Suprapubic skin (tissue), 4 donors: Measurements from ENCODE around the gene RNF145. TPM values are rescaled to one million over a fixed set of nuclear protein-coding genes. Genes with fewer than 3 reads are reported as not detected.

Source experiments
- DNase-seq, 2 donors: peaks; one replicate each; pipeline ENCODE4 v3.0.0-alpha.2; 2019; ENCODE audit warnings: low spot score in 2 of 2
- H3K27ac ChIP-seq: fragments of 200-600 bp; sonication (generic); one replicate; pipeline ENCODE4 v1.5.1; 2019
- H3K27me3 ChIP-seq: fragments of 200-600 bp; sonication (generic); one replicate; pipeline ENCODE4 v1.5.1; 2019
- H3K36me3 ChIP-seq: fragments of 200-600 bp; sonication (generic); one replicate; pipeline ENCODE4 v1.5.1; 2019
- H3K4me1 ChIP-seq: fragments of 200-600 bp; sonication (generic); one replicate; pipeline ENCODE4 v1.5.1; 2019
- H3K4me3 ChIP-seq: fragments of 200-600 bp; sonication (generic); one replicate; pipeline ENCODE4 v1.5.1; 2019; ENCODE audit warnings: mild to moderate bottlenecking
- H3K9me3 ChIP-seq: fragments of 200-600 bp; sonication (generic); one replicate; pipeline ENCODE4 v1.5.1; 2019
- CTCF ChIP-seq, 2 donors: fragments of 200-600 bp in 1 of 2; fragments of 450-650 bp in 1 of 2; sonication (generic) in 1 of 2; IDR thresholded peaks; one replicate each; pipeline ENCODE4 v1.5.1; 2016 to 2019; ENCODE audit warnings: antibody characterized with exemption in 2 of 2, mild to moderate bottlenecking in 1 of 2, moderate library complexity in 1 of 2
- EP300 ChIP-seq: sonication (generic); formaldehyde crosslinking; IDR thresholded peaks from one replicate; pipeline ENCODE4 v1.6.1; 2017; ENCODE audit warnings: antibody characterized with exemption
- POLR2A ChIP-seq, 2 donors: fragments of 450-650 bp; IDR thresholded peaks; one replicate each; pipeline ENCODE4 v1.6.1; 2017; ENCODE audit warnings: antibody characterized with exemption in 2 of 2, mild to moderate bottlenecking in 2 of 2, moderate library complexity in 2 of 2
- POLR2AphosphoS5 ChIP-seq, 3 donors: sonication (generic); formaldehyde crosslinking; IDR thresholded peaks; one replicate each; pipeline ENCODE4 v1.6.1; 2017; ENCODE audit warnings: antibody characterized with exemption in 3 of 3
- WGBS: methylation state at CpG from one replicate; pipeline ENCODE4 v1.1.5; 2018; 5-methylcytosine and 5-hydroxymethylcytosine counted together
- total RNA-seq, 4 donors: library from RNA; depleted of rRNA; stranded (reverse); fragments of >200 nt; gene quantifications; one replicate each; pipeline ENCODE4 v1.1.0, GENCODE V29; 2016

Gene RNF145
- total RNA-seq, 4 donors from 2014 or later: 37.4 to 57.0 (median 48.2) TPM

GRCh38 chr5:159130871-159131270, 78.5 kb downstream of the RNF145 start:
- no peak for DNase-seq

GRCh38 chr5:159128070-159128541, 81.2 kb downstream of the RNF145 start:
- no peaks in the 10 kb centered on the region for H3K4me1 ChIP-seq
- no peak for TF ChIP-seq CTCF (IDR thresholded peaks at IDR 0.05)
- TF ChIP-seq POLR2AphosphoS5 (IDR thresholded peaks at IDR 0.05): no peak
- no peak for TF ChIP-seq POLR2A (IDR thresholded peaks at IDR 0.05)
- TF ChIP-seq EP300: no peak
- 82% methylated on average over 6 of the region's 6 CpGs for WGBS
- no peaks in the 10 kb centered on the region for H3K36me3 ChIP-seq
- no peak overlapping the region for H3K4me3 ChIP-seq
- H3K9me3 ChIP-seq: no peaks in the 10 kb centered on the region
- no peak overlapping the region for H3K27ac ChIP-seq
- peaks cover 8% of the 10 kb centered on the region for H3K27me3 ChIP-seq
- no peak for DNase-seq

More at GRCh38 chr5:159130871-159131270, 78.5 kb downstream of the RNF145 start:
- Histone ChIP-seq H3K9me3 (no peaks in the 10 kb centered on the region), H3K36me3 (no peaks in the 10 kb centered on the region), H3K4me3 (no peak overlapping the region), H3K27me3 (peaks cover 8% of the 10 kb centered on the region), H3K4me1 (no peaks in the 10 kb centered on the region), H3K27ac (no peak overlapping the region)
- WGBS: 67% methylated on average over 3 of the region's 3 CpGs
- no peak for TF ChIP-seq EP300
- TF ChIP-seq POLR2A (IDR thresholded peaks at IDR 0.05): no peak
- no peak for TF ChIP-seq POLR2AphosphoS5 (IDR thresholded peaks at IDR 0.05)
- no peak for TF ChIP-seq CTCF (IDR thresholded peaks at IDR 0.05)

- H3K4me3 ChIP-seq: no peak overlapping the region
- no peak overlapping the region for H3K27ac ChIP-seq
- no peaks in the 10 kb centered on the region for H3K9me3 ChIP-seq
- peaks cover 8% of the 10 kb centered on the region for H3K27me3 ChIP-seq
- WGBS: 90% methylated on average over 3 of the region's 3 CpGs
- H3K36me3 ChIP-seq: no peaks in the 10 kb centered on the region
- no peak for DNase-seq
- TF ChIP-seq EP300 (no peak), POLR2A (IDR thresholded peaks at IDR 0.05) (no peak), CTCF (IDR thresholded peaks at IDR 0.05) (no peak), POLR2AphosphoS5 (IDR thresholded peaks at IDR 0.05) (no peak)
- no peaks in the 10 kb centered on the region for H3K4me1 ChIP-seq
These were observed 85.7 kb downstream of the RNF145 start for GRCh38 chr5:159123700-159124099.

GRCh38 chr5:159123189-159123588, 86.2 kb downstream of the RNF145 start:
- Histone ChIP-seq H3K9me3 (no peaks in the 10 kb centered on the region), H3K36me3 (no peaks in the 10 kb centered on the region), H3K4me1 (no peaks in the 10 kb centered on the region), H3K27me3 (peaks cover 7% of the 10 kb centered on the region), H3K4me3 (no peak overlapping the region), H3K27ac (no peak overlapping the region)
- WGBS: 65% methylated on average over 2 of the region's 2 CpGs
- TF ChIP-seq CTCF (IDR thresholded peaks at IDR 0.05) (no peak), POLR2A (IDR thresholded peaks at IDR 0.05) (no peak), EP300 (no peak), POLR2AphosphoS5 (IDR thresholded peaks at IDR 0.05) (no peak)
- no peak for DNase-seq

- no peak for DNase-seq
- H3K36me3 ChIP-seq: no peaks in the 10 kb centered on the region
- H3K4me3 ChIP-seq: no peak overlapping the region
- H3K27me3 ChIP-seq: peaks cover 3% of the 10 kb centered on the region
- H3K27ac ChIP-seq: no peak overlapping the region
- H3K9me3 ChIP-seq: no peaks in the 10 kb centered on the region
- no peaks in the 10 kb centered on the region for H3K4me1 ChIP-seq
- WGBS: 93% methylated on average over 3 of the region's 3 CpGs
- TF ChIP-seq POLR2A (IDR thresholded peaks at IDR 0.05): no peak
- no peak for TF ChIP-seq CTCF (IDR thresholded peaks at IDR 0.05)
- no peak for TF ChIP-seq EP300
- no peak for TF ChIP-seq POLR2AphosphoS5 (IDR thresholded peaks at IDR 0.05)
These were observed 88.3 kb downstream of the RNF145 start for GRCh38 chr5:159121061-159121460.
